GM12872 (cell line): Measurements from ENCODE around the gene GDF11.

Experiments
- TF ChIP-seq, protein P1 (sequence below): IDR thresholded peaks from 3 replicates; pipeline ENCODE4 v1.5.1; 2011; ENCODE audit warnings: low read depth, mild to moderate bottlenecking, low read length, moderate library complexity; ENCODE audit not compliant: insufficient read depth

GDF11 gene

DNA sequence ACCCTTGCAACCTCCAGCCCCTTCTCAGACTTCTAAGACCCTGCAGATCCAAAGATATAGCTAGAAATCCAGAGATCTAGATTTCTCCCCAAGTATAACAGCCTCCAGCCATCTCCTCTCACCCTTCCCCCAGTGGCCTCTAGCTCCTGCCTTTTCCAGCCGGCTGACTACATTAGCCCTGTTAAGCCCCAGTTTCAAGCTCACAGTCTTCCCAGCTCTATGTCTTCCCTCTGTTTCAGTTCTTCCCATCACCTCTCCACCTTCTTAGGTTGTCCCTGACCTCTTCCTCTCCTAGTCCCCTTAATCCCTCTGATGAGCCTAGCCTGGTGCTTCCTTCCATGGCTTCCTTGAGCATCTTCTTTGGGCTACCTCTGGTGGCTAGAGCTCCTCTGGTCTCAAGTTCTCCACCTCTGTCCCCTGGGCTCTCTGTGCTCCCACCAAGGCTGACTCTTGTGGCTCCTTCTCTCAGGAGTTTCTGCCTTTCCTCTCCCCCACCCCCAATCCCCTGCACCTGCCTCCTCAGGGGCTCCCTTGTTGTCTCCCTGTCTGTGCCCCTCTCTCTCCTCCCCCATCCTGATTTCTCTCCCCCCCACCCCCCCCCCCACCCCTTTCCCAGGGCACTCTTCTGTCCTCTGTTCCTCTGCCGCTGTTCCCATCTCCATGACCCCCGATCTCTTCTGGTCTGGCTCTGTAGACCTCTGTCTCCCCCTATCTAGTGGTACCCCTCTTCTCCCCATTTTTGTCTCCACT, 816 bp upstream of the GDF11 start:
- TF ChIP-seq, protein P1, sequence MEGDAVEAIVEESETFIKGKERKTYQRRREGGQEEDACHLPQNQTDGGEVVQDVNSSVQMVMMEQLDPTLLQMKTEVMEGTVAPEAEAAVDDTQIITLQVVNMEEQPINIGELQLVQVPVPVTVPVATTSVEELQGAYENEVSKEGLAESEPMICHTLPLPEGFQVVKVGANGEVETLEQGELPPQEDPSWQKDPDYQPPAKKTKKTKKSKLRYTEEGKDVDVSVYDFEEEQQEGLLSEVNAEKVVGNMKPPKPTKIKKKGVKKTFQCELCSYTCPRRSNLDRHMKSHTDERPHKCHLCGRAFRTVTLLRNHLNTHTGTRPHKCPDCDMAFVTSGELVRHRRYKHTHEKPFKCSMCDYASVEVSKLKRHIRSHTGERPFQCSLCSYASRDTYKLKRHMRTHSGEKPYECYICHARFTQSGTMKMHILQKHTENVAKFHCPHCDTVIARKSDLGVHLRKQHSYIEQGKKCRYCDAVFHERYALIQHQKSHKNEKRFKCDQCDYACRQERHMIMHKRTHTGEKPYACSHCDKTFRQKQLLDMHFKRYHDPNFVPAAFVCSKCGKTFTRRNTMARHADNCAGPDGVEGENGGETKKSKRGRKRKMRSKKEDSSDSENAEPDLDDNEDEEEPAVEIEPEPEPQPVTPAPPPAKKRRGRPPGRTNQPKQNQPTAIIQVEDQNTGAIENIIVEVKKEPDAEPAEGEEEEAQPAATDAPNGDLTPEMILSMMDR: no peak

DNA sequence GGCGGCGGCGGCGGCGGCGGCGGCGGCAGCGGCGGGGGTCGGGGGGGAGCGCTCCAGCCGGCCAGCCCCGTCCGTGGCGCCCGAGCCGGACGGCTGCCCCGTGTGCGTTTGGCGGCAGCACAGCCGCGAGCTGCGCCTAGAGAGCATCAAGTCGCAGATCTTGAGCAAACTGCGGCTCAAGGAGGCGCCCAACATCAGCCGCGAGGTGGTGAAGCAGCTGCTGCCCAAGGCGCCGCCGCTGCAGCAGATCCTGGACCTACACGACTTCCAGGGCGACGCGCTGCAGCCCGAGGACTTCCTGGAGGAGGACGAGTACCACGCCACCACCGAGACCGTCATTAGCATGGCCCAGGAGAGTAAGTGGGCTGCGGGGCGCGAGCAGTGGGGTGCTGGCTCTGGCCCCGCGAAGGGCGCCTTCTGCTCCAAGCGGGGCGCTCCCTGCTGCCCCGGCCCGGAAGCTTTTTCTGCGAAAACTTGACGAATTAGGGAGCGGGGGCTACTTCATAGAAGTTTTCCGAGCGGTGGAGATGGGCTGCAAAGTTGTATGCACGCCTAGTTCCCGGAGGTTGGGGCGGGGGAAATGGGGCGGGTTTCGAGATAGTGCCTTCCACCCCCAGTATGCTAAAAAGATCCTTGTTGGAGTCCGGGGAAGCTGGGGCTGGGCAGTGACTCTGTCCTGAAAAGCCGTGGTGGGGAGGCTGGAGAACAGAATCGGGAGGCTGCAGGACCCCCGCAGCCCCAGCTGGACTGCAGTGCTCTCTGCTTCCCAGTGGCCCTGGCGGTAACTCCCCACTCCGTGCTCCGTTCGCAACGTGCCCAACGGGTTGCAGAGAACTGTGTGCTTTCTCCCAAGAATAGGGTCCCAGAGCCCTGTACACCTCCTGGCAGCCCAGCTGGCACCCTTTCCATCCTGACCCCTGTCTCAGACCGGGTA, 751 bp downstream of the GDF11 start:
- TF ChIP-seq, protein P1: peak; percentile 21; the same call in 2 of the 3 replicates

GRCh38 chr12:55744340-55745030, 1.6 kb downstream of the GDF11 start:
- TF ChIP-seq, protein P1: no peak

DNA sequence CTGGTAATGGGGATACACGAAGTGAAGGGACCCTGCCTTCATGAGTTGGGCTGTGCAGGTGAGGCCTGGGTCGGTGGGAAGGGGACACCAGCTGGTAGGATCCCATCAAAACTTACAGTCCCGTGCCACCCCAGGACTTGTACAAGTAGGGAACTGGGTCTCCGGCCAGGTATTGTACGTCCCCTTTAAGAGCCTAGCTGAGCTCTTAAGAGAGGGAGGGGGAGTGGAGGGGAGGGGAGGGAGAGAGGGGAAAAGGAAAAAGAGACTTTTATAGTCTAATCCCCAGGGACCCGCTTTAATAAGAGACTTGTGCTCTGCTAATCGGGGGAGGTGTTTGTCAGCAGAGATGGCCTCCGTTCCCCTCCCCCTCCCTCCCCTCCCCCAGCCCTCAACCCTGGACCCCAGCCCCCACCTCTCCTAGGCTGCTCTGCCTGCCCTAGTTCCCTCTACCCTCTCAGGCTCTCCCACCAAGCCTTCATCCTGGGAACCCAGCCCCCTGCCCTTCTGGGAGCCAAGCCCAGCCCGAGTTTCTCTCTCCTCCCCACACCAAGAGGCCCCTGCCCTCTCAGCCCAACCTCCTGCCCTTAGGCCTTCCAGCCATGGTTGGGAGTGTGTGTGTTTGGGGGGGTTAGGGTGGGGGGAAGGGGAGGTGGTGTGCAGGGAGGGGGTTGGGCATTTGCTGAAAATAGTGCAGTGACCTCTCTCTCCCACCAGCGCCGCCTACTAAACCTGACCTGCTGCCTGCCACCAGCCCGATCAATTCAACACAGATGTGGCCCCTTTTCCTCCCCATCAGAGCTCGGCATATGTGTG, 2.6 kb downstream of the GDF11 start:
- TF ChIP-seq, protein P1: no peak

GRCh38 chr12:55746174-55746912, 3.4 kb downstream of the GDF11 start:
- TF ChIP-seq, protein P1: no peak

DNA sequence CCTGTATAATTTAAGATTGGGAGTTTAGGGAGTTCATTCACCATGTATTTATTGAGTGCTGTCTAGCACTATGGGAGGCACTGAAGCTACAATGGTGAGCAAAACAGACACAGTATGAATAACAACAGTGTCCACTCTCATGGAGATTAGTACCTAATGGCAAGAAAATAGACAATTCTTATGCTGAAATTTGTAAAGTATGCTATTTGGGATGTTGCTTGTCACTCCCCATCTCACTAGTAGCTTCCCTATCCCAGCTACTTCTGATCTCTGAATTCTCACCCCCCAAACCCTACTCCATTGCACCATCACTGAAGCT, 4.0 kb downstream of the GDF11 start:
- TF ChIP-seq, protein P1: no peak
